SK-N-SH (cell line): ENCODE data around the gene DGLUCY.

Source experiments
- CTCF ChIP-seq: fragments of 200-600 bp; sonication (generic); IDR thresholded peaks from 2 replicates; pipeline ENCODE4 v1.6.1; 2017; ENCODE audit warnings: antibody characterized with exemption, mild to moderate bottlenecking, moderate library complexity
- EZH2phosphoT487 ChIP-seq: fragments of 200-600 bp; sonication (generic); IDR thresholded peaks from 2 replicates; pipeline ENCODE4 v1.6.1; 2017; ENCODE audit warnings: low read depth, mixed run types, mild to moderate bottlenecking, antibody characterized with exemption, moderate library complexity, borderline replicate concordance
- MAX ChIP-seq: IDR thresholded peaks from 2 replicates; pipeline ENCODE4 v1.4.0; 2012; ENCODE audit warnings: low read depth
- MXI1 ChIP-seq: IDR thresholded peaks from 2 replicates; pipeline ENCODE4 v1.6.1; 2012; ENCODE audit warnings: mild to moderate bottlenecking, low read depth, low read length, improper control_type of control experiment
- NRF1 ChIP-seq: IDR thresholded peaks from 2 replicates; pipeline ENCODE4 v1.6.1; 2012; ENCODE audit warnings: low read depth, mild to moderate bottlenecking, low read length
- POLR2AphosphoS5 ChIP-seq: IDR thresholded peaks from 2 replicates; pipeline ENCODE4 v1.6.1; 2012; ENCODE audit warnings: low read depth, low read length
- TEAD4 ChIP-seq: IDR thresholded peaks from 2 replicates; pipeline ENCODE4 v1.4.0; 2012; ENCODE audit warnings: mild to moderate bottlenecking, borderline replicate concordance; ENCODE audit not compliant: insufficient read depth

GRCh38 chr14:91197631-91198030, 83.8 kb downstream of the DGLUCY start:
- TF ChIP-seq CTCF = no peak
- TF ChIP-seq MXI1 = no peak
- TF ChIP-seq NRF1 = no peak
- TF ChIP-seq TEAD4 = no peak
- no peak for TF ChIP-seq EZH2phosphoT487
- TF ChIP-seq POLR2AphosphoS5 = no peak
- TF ChIP-seq MAX = no peak
